Liver (tissue), 9 donors: ENCODE measurements around the gene PDGFC. TPM values are rescaled to one million over a fixed set of nuclear protein-coding genes. Genes with fewer than 3 reads are reported as not detected.
A peak's percentile ranks its signal among the peaks of the same experiment; 100 is the strongest.

Experiments used
- DNase-seq: peaks from one replicate; pipeline ENCODE4 v3.0.0-alpha.2; 2017; ENCODE audit warnings: low spot score
- H3K27ac ChIP-seq, 2 donors: one replicate each; pipeline ENCODE4 v1.7.0; 2013; ENCODE audit warnings: inconsistent platforms in 2 of 2, low read length in 2 of 2, control low read depth in 1 of 2, low read depth in 1 of 2, mild to moderate bottlenecking in 1 of 2
- H3K27me3 ChIP-seq, 4 donors: one replicate each; pipeline versions ENCODE4 v1.6.1 to v1.7.0; 2013; ENCODE audit warnings: low read length in 3 of 4, inconsistent platforms in 1 of 4, mild to moderate bottlenecking in 1 of 4, moderate library complexity in 1 of 4; ENCODE audit not compliant: control insufficient read depth in 4 of 4, insufficient read depth in 4 of 4
- H3K36me3 ChIP-seq, 4 donors: one replicate each; pipeline versions ENCODE4 v1.6.1 to v1.7.0; 2013; ENCODE audit warnings: low read length in 3 of 4, mild to moderate bottlenecking in 3 of 4, low read depth in 1 of 4, moderate library complexity in 1 of 4; ENCODE audit not compliant: control insufficient read depth in 4 of 4, insufficient read depth in 3 of 4
- H3K4me1 ChIP-seq, 4 donors: one replicate each; pipeline versions ENCODE4 v1.6.1 to v1.7.0; 2013; ENCODE audit warnings: low read length in 3 of 4, mild to moderate bottlenecking in 3 of 4, moderate library complexity in 1 of 4; ENCODE audit not compliant: control insufficient read depth in 4 of 4, insufficient read depth in 4 of 4
- H3K4me3 ChIP-seq, 3 donors: one replicate each; pipeline versions ENCODE4 v1.6.1 to v1.7.0; 2013; ENCODE audit warnings: low read length in 3 of 3, control low read depth in 1 of 3, low read depth in 1 of 3, mild to moderate bottlenecking in 1 of 3
- H3K9ac ChIP-seq, 2 donors: one replicate each; pipeline ENCODE4 v1.7.0; 2013; ENCODE audit warnings: low read length in 2 of 2, mild to moderate bottlenecking in 2 of 2, moderate library complexity in 2 of 2, control low read depth in 1 of 2, low read depth in 1 of 2
- H3K9me3 ChIP-seq, 4 donors: one replicate each; pipeline versions ENCODE4 v1.6.1 to v1.7.0; 2013; ENCODE audit warnings: low read length in 3 of 4; ENCODE audit not compliant: control insufficient read depth in 4 of 4
- ATF3 ChIP-seq: IDR thresholded peaks from 2 replicates; pipeline ENCODE4 v1.6.1; 2016; ENCODE audit warnings: antibody characterized with exemption
- CTCF ChIP-seq: fragments of 150-350 bp; IDR thresholded peaks from 2 replicates; pipeline ENCODE4 v1.5.1; 2017; ENCODE audit warnings: improper control_type of control experiment, low read depth, low read length; ENCODE audit not compliant: missing input control
- EGR1 ChIP-seq, 2 donors: IDR thresholded peaks; 2 replicates each; pipeline ENCODE4 v1.6.1; 2016 to 2018; ENCODE audit warnings: antibody characterized with exemption in 2 of 2, low read depth in 2 of 2
- FOXA2 ChIP-seq: IDR thresholded peaks from 2 replicates; pipeline ENCODE4 v1.6.1; 2016; ENCODE audit warnings: antibody characterized with exemption
- GABPA ChIP-seq, 2 donors: IDR thresholded peaks in 1 of 2; conservative IDR thresholded peaks in 1 of 2; 2 replicates each; pipeline ENCODE4 v1.6.1; 2016; ENCODE audit warnings: antibody characterized with exemption in 2 of 2, mild to moderate bottlenecking in 1 of 2, moderate library complexity in 1 of 2
- HNF4A ChIP-seq, 2 donors: conservative IDR thresholded peaks; 2 replicates each; pipeline ENCODE4 v1.6.1; 2016; ENCODE audit warnings: antibody characterized with exemption in 2 of 2, mild to moderate bottlenecking in 2 of 2
- HNF4G ChIP-seq: IDR thresholded peaks from 2 replicates; pipeline ENCODE4 v1.6.1; 2016; ENCODE audit warnings: antibody characterized with exemption
- JUND ChIP-seq, 2 donors: IDR thresholded peaks; 2 replicates each; pipeline ENCODE4 v1.6.1; 2016; ENCODE audit warnings: antibody characterized with exemption in 2 of 2
- NR2F2 ChIP-seq: IDR thresholded peaks from 2 replicates; pipeline ENCODE4 v1.6.1; 2016; ENCODE audit warnings: antibody characterized with exemption
- RAD21 ChIP-seq, 2 donors: IDR thresholded peaks; 2 replicates each; pipeline ENCODE4 v1.6.1; 2016; ENCODE audit warnings: antibody characterized with exemption in 2 of 2, mild to moderate bottlenecking in 2 of 2
- REST ChIP-seq: IDR thresholded peaks from 2 replicates; pipeline ENCODE4 v1.6.1; 2016; ENCODE audit warnings: antibody characterized with exemption, mild to moderate bottlenecking
- RXRA ChIP-seq, 2 donors: IDR thresholded peaks; 2 replicates each; pipeline ENCODE4 v1.6.1; 2017 to 2018; ENCODE audit warnings: antibody characterized with exemption in 2 of 2, mild to moderate bottlenecking in 1 of 2
- SP1 ChIP-seq: IDR thresholded peaks from 2 replicates; pipeline ENCODE4 v1.6.1; 2018; ENCODE audit warnings: antibody characterized with exemption, mild to moderate bottlenecking
- TAF1 ChIP-seq: conservative IDR thresholded peaks from 2 replicates; pipeline ENCODE4 v1.6.1; 2016; ENCODE audit warnings: antibody characterized with exemption, mild to moderate bottlenecking
- YY1 ChIP-seq: IDR thresholded peaks from 2 replicates; pipeline ENCODE4 v1.6.1; 2016; ENCODE audit warnings: antibody characterized with exemption, mild to moderate bottlenecking
- ZBTB33 ChIP-seq: IDR thresholded peaks from 2 replicates; pipeline ENCODE4 v1.6.1; 2016; ENCODE audit warnings: antibody characterized with exemption
- WGBS: extraction: QIAGEN DNeasy Blood & Tissue Kit; methylation state at CpG from one replicate; pipeline ENCODE4 v1.1.7; 2013; 5-methylcytosine and 5-hydroxymethylcytosine counted together
- polyA plus RNA-seq, 2 donors: library from polyadenylated mRNA; stranded (reverse) in 1 of 2; unstranded in 1 of 2; fragments of 200-250 nt in 1 of 2; fragments of >200 nt in 1 of 2; fragmentation: Nextera tagmentation in 1 of 2; extraction: Ambion mirVana in 1 of 2; gene quantifications; one replicate each; pipeline versions ENCODE4 v1.2.1 to v1.2.3, GENCODE V29; 2013 to 2015
- total RNA-seq, 2 donors: library from RNA; depleted of rRNA; stranded (reverse); fragments of >200 nt; gene quantifications; one replicate each; pipeline ENCODE4 v1.2.3, GENCODE V29; 2014
- TF ChIP-seq, protein P1 (sequence below): IDR thresholded peaks from 2 replicates; pipeline ENCODE4 v1.6.1; 2016; ENCODE audit warnings: antibody characterized with exemption
- donor health status: healthy.
- donor health status: healthy.
- donor health status: healthy.
- donor health status: healthy.
- donor health status: healthy.

PDGFC gene
- total and polyA plus RNA-seq, 4 donors = 5.8 to 25.7 (median 9.7) TPM

DNA sequence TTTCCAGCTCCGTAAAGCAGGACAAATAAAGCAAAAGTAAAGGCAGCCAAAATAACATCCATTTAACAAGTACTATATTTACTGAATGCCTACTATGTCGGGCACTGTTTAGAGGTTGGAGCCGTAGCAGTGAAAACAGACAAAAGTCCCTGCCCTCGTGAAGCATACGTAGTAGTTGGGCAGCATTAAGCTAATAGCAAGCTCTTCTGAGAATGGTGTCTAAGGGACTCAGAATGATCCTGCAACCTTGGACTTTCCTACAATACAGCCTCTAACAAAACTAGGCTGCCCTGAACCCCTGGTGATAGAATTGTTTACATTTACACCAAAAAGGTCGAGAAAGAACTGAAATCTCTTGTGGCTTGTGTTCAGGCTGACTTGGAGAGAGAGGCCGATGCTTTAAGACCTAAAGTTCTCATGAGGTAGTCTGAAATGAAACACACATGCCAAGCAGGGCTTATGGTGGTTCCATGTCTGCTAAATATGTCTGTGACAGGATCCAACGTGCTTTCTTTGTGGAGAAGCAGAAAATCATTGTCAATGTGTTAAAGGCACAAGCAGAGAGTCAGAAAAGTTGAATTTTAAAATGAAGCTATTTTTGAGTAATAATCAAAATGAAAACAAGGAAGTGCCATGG, 898 bp upstream of the PDGFC start:
- peaks cover 0 to 36% (median 24%) of the 10 kb centered on the region in 4 donors for H3K4me1 ChIP-seq
- no peaks in the 10 kb centered on the region for H3K36me3 ChIP-seq
- H3K9me3 ChIP-seq = no peaks in the 10 kb centered on the region
- TF ChIP-seq YY1 (peak; percentile 19), ATF3 (no peak)
- 9% methylated on average over 8 of the region's 8 CpGs for WGBS
- no peak for DNase-seq
- peak overlapping the region; percentile 83 to 85 for H3K27ac ChIP-seq
- peak overlapping the region; percentile 51 to 96 (median 76) for H3K4me3 ChIP-seq
- H3K27me3 ChIP-seq = no peaks in the 10 kb centered on the region
- peak overlapping the region; percentile 33 to 36 for H3K9ac ChIP-seq

DNA sequence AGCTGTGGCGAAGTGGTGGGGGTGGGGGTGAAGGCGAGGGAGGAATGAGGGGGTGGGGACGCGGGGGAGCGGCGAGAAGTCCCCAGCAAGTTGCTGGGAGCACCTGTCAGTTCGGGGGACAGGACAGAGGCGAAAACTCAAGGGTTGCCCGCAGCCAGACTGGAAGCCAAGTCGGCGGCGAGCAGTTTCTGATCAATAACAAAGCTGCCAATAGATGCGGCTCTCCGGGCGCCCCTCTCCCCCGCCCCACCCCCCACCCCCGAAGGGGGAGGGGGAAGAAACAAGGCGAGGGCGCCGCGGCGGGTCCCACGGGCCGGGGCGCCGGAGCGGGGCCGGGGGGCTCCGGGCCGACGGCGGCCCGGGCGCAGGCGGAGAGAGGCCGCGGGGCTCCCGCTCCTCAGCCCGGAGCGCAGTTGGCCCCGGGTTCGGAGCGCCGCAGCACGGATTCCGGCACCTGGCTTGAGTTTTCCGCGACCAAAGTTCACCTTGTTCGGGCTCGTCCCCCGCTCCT, 379 bp downstream of the PDGFC start:
- TF ChIP-seq GABPA (IDR thresholded peaks at IDR 0.05 in 1 of 2, conservative IDR thresholded peaks at IDR 0.05 in 1 of 2) = no peak
- no peak for TF ChIP-seq HNF4A (conservative IDR thresholded peaks at IDR 0.05)
- no peak for TF ChIP-seq NR2F2
- TF ChIP-seq HNF4G = no peak
- TF ChIP-seq JUND (IDR thresholded peaks at IDR 0.05) = no peak
- TF ChIP-seq ATF3 = no peak
- no peak for TF ChIP-seq RXRA (IDR thresholded peaks at IDR 0.05)
- TF ChIP-seq CTCF = no peak
- no peak for TF ChIP-seq EGR1 (IDR thresholded peaks at IDR 0.05; ENCODE audit: low read depth in 2 of 2)
- no peak for TF ChIP-seq REST
- TF ChIP-seq YY1 = no peak
- TF ChIP-seq SP1 = no peak
- no peak for TF ChIP-seq RAD21 (IDR thresholded peaks at IDR 0.05)
- TF ChIP-seq ZBTB33 = no peak
- TF ChIP-seq FOXA2 = no peak
- TF ChIP-seq, protein P1, sequence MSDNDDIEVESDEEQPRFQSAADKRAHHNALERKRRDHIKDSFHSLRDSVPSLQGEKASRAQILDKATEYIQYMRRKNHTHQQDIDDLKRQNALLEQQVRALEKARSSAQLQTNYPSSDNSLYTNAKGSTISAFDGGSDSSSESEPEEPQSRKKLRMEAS = no peak
- no peak for TF ChIP-seq TAF1
- Histone ChIP-seq H3K27ac (peak overlapping the region; percentile 83 to 85), H3K9ac (peak overlapping the region in 1 of 2 donors; percentile 68), H3K9me3 (no peaks in the 10 kb centered on the region), H3K4me1 (peaks cover 0 to 38% (median 27%) of the 10 kb centered on the region in 4 donors), H3K27me3 (no peaks in the 10 kb centered on the region), H3K36me3 (no peaks in the 10 kb centered on the region), H3K4me3 (peak overlapping the region; percentile 50 to 96 (median 86))
- under 1% methylated on average over 51 of the region's 51 CpGs for WGBS
- DNase-seq = peak; percentile 52
